ENCODE data around the gene BHLHE23.

Gene BHLHE23

GRCh38 chr20:63028461-63028921 is 21.7 kb upstream of the BHLHE23 start:
- intact Hi-C loops (cut with DNase I): no loop called here
- peak in 4 of 42 donors; percentile 9 to 47 (median 40) for DNase-seq

DNA sequence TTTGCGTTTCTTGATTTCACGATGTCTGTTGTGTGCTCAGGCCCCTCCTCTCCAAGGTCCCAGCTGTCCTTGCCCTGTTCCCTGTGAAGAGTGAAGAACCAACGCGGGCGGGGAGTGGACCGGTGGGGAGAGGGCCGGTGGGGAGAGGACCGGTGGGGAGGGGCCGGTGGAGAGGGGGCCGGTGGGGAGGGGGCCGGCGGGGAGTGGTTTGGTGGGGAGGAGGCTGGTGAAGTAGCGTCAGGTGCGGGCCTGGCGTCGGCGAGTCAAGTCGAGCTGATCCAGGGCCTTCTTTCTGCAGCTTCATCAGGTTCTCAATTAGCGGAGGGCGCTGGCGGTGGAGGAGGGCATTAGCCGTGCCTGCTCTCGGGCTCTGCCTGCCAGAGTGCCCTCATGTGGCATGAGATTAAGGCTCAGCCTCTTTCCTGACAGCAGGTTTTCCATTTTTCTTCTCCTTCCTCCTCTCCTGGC is 21.2 kb upstream of the BHLHE23 start:
- DNase-seq: peak in 25 of 42 donors; percentile 10 to 65 (median 34)
- intact Hi-C loops (cut with DNase I): no loop called here

- intact Hi-C loops (cut with DNase I): no loop called here
- no peak for DNase-seq
Observed at GRCh38 chr20:63027221-63027921, 20.6 kb upstream of the BHLHE23 start.

GRCh38 chr20:63026582-63027165 is 19.9 kb upstream of the BHLHE23 start:
- no peak for DNase-seq
- intact Hi-C loops (cut with DNase I): no loop called here

- intact Hi-C loops (cut with DNase I): no loop called here
- DNase-seq: peak in 39 of 42 donors; percentile 9 to 75 (median 41)
Observed at GRCh38 chr20:63025534-63026331, 19.0 kb upstream of the BHLHE23 start.

GRCh38 chr20:63024573-63025392 is 18.0 kb upstream of the BHLHE23 start:
- intact Hi-C loops (cut with DNase I): no loop called here
- no peak for DNase-seq

DNA sequence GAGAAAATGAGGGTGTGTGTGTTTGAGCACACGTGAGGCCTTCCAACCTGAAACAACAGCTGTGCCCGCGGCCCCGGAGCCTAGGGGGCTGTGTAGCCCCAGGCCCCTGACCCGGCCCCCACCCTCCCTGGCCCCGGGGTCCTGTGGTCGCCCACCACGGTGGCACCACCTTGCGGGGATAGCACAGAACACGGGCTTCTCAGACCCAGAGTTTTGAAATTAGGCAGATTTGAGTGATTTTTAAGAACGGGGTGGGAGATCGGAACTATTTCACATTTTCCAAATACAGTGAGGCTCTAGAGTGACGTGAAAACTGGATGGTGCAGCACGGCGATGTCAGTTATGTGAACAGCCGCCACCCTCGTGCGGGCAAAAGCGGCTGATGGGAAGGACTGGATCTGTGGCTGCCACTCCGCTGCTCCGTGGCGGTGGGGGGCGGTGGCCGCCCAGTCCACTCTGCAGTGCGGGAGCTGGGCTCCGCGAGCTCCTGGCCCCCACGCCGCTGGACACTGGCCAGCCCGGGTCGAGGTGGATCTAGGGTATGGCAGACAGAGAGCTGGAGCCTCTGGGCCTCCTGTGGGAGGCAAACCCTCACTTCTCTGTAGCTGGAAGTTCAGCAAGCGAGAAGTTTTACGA is 17.3 kb upstream of the BHLHE23 start:
- intact Hi-C loops (cut with DNase I): no loop called here
- DNase-seq: no peak

DNA sequence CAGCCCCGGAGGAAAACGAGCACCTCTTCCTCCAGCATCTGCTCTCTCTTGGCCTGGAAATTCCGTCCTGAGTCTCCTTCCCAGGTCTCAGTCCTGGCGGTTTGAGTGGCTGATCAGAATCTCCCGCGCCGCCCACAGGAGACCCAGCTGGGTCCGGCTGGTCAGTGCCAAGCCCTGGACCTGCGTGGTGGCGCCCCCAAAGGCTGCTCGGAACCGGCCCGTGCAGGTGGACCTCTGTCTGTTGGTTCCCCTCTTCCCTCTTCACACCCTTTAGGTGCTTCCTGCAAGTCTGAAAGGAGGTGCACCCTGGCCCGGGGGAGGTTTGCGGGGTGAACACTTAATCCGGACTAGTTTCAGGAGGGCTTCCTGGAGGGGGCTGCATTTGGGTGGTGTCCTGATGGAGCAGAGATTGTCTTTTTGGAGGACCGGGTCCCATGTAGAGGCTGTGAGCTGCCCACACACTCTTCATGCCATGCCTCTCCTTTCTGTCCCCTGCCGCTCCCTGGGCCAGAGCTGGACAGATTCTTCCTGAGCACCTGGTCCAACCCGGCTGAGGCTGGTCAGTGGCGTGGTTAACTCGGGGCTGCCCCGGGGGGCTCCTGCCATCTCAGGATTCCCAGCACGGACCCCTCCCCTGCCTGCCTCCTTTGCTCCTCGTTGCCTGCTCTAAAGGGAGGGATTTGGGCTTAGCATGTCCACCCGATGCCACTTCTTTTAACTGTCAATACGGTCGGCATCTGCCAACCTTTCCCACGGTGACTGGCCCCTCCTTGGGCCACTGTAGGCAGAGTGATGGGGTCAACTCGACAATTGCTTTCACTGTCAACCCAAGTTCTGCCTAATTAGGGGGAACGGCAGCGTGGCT is 16.5 kb upstream of the BHLHE23 start:
- DNase-seq: no peak
- intact Hi-C loops (cut with DNase I): no loop called here

GRCh38 chr20:63022501-63022900 is 15.7 kb upstream of the BHLHE23 start:
- DNase-seq: no peak
- intact Hi-C loops (cut with DNase I): no loop called here

GRCh38 chr20:63021356-63022321 is 14.9 kb upstream of the BHLHE23 start:
- intact Hi-C loops (cut with DNase I): no loop called here
- DNase-seq: no peak

DNA sequence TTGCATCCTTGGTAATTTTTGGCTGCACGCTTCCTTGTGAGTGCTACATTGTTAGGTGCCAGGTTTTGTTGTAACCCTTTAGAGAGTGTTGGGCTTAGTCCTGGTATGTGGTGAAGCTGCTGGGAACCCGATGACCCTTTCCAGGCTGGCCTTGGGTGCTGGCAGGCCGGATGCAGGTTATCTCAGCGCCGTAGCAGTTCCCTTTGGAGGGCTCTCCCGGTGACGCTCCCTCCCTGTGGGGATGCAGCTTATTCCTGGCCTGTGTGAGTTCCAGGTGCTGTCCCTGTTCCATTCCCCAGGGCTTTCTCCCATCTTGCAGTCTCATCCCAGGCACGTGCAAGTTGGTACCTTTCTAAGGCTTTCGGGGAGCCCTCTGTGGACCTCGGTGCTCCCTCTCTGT is 13.9 kb upstream of the BHLHE23 start:
- intact Hi-C loops (cut with DNase I): no loop called here
- no peak for DNase-seq

DNA sequence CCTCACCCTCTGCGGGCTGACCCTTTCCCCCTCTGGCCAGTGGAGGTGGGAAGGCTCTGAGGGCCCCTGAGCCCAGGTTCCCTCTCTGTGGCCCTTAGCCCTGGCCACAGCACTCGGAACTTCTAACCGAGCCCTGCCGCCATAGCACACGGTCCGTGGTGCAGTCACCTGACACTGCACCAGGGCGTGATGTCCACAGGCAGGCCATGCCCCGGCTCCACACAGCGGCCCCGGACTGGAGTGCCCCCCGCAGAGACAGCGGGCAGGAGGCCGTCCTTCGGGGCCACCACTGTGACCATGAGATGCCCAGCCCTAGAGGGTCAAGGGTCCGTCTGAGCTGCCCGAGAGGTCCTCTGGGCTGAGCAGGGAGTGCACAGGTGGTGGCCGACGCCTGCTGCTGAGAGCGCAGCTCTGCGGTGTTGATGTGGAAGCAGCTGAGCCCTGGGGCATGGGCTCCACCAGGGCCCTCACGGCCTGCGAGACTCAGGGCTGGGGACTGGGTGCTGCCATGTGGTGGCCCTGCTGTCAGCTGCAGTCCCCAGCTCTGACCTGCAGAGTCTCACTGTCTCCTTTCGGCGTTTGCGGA is 11.2 kb upstream of the BHLHE23 start:
- DNase-seq: no peak

DNA sequence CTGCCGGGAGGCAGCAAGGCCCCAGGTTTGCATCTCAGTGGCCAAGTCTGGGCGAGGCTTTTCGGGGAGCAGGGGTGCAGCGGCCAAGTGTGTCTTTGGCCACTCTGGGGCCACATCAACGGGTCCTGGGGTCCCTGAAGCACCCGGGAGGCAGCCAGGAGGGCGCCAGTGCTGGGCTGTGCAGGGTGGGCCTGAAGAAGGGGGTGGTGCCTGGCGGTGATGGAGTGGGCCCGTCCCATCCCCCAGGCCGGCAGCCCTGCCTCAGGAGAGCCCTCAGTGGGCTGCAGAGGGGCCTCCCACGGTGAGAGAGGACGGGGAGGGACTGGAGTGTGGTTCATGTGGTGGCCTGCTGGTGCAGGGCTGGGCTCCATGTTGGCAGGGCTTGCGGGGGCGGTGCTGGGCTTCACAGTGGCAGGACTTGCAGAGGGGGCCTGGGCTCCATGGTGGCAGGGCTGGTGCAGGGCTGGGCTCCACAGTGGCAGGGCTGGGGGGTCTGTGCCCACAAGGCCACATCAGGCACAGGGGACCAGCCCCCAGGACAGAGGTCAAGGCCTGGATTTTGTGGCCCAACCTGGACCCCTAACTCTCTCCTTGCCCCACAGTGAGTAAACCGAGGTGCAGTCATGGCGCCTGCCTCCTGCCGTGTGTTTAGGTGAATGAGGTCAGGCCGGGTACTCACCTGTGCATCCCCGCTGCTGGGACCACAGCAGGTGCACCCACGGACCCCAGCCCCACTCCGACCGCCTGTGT is 10.5 kb upstream of the BHLHE23 start:
- intact Hi-C loops (cut with DNase I): no loop called here
- DNase-seq: no peak

More for the DNA sequence above, 11.2 kb upstream of the BHLHE23 start:
- intact Hi-C loops (cut with DNase I): no loop called here

DNA sequence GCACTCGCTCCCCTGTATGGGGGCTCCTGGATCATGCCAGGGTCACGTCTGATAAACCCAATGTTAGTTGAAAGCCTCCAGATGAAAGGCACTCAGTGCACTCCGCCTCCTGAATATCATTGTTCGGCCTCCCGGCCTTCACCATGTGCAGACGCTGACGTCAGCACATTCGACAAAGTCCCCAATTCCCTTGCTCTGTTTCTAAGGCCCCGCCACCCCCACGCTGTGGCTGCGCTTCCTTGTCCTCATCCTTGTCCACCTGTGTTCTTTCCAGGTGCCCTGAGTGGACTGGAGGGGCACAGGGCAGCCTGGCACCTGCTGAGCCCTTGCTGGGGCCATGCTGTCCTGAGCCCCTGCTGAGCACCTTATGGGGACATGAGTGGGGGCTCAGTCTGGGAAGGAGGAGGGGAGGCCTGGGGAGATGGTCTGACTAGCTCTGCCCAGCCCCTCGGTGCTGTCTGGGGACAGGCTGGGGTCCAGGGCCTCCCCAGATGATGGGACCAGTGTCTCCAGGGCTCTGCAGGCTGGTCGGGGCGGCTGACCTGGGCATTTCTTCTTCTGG is 9.8 kb upstream of the BHLHE23 start:
- DNase-seq: no peak
- intact Hi-C loops (cut with DNase I): no loop called here

GRCh38 chr20:63015662-63016361 is 9.0 kb upstream of the BHLHE23 start:
- intact Hi-C loops (cut with DNase I): no loop called here
- DNase-seq: no peak
